Heart right ventricle (tissue), 16 donors: ENCODE measurements around the gene FOXJ2. TPM values are rescaled to one million over a fixed set of nuclear protein-coding genes. Genes with fewer than 3 reads are reported as not detected.
A peak's percentile ranks its signal among the peaks of the same experiment; 100 is the strongest.
"Not testable (repeated sequence)": the region's sequence is repeated elsewhere in the genome, so short reads cannot be mapped to it uniquely, and the experiment has no call there.

Experiments used
- ATAC-seq, 8 donors: fragments of 200-7000 bp; cut with Tn5 transposase; one replicate each; pipeline ENCODE4 v1.9.1; 2020; ENCODE audit warnings: mild to moderate bottlenecking in 8 of 8, moderate library complexity in 8 of 8, moderate number of reproducible peaks in 1 of 8
- DNase-seq, 2 donors: peaks; one replicate each; pipeline ENCODE4 v3.0.0-alpha.2; 2020
- H3K27ac ChIP-seq, 10 donors: fragments of 200-600 bp; sonication (generic) in 2 of 10; one replicate each; pipeline versions ENCODE4 v1.5.0 to v1.8.0; 2020 to 2022; ENCODE audit warnings: mild to moderate bottlenecking in 3 of 10
- H3K27me3 ChIP-seq, 7 donors: fragments of 200-600 bp; one replicate each; pipeline ENCODE4 v1.8.0; 2021 to 2022; ENCODE audit warnings: mild to moderate bottlenecking in 2 of 7
- H3K36me3 ChIP-seq, 9 donors: fragments of 200-600 bp; sonication (generic) in 1 of 9; one replicate each; pipeline versions ENCODE4 v1.5.0 to v1.8.0; 2020 to 2022; ENCODE audit warnings: mild to moderate bottlenecking in 2 of 9
- H3K4me1 ChIP-seq, 9 donors: fragments of 200-600 bp; sonication (generic) in 1 of 9; one replicate each; pipeline versions ENCODE4 v1.5.0 to v1.8.0; 2020 to 2022; ENCODE audit warnings: mild to moderate bottlenecking in 4 of 9
- H3K4me3 ChIP-seq, 10 donors: fragments of 200-600 bp; sonication (generic) in 2 of 10; one replicate each; pipeline versions ENCODE4 v1.5.0 to v1.8.0; 2020 to 2022; ENCODE audit warnings: mild to moderate bottlenecking in 7 of 10, moderate library complexity in 2 of 10
- H3K9me3 ChIP-seq, 11 donors: fragments of 200-600 bp in 10 of 11; sonication (generic) in 2 of 11; one replicate each; pipeline versions ENCODE4 v1.5.0 to v1.8.0; 2013 to 2022; ENCODE audit warnings: mild to moderate bottlenecking in 2 of 11, control low read depth in 1 of 11, moderate library complexity in 1 of 11
- WGBS, 2 donors: extraction: QIAGEN DNeasy Blood & Tissue Kit; methylation state at CpG; one replicate each; pipeline ENCODE4 v1.1.7; 2013; ENCODE audit warnings: inconsistent platforms in 1 of 2; 5-methylcytosine and 5-hydroxymethylcytosine counted together
- intact Hi-C, 10 donors: fragments of 100-400 bp; cut with DNase I; formaldehyde crosslinking; loops; one replicate each; pipeline versions ENCODE4 v1.11.1 to v1.14.2; 2022
- polyA plus RNA-seq, 2 donors: library from polyadenylated mRNA; stranded (reverse); fragments of 200-250 nt; gene quantifications; one replicate each; pipeline ENCODE4 v1.2.3, GENCODE V29; 2013
- total RNA-seq, 10 donors: library from RNA; stranded (reverse); fragmentation: NEBNext Ultra II Directional in 3 of 10; extraction: Animal tissue kit (Norgen Biotek cat#: 25700) in 3 of 10; gene quantifications; one replicate each; pipeline versions ENCODE4 v1.2.1 to v1.2.4, GENCODE V29; 2021 to 2023
- TF ChIP-seq, protein P1 (sequence below), 9 donors: fragments of 200-600 bp; sonication (generic) in 2 of 9; IDR thresholded peaks; one replicate each; pipeline versions ENCODE4 v1.5.0 to v1.8.0; 2021 to 2022; ENCODE audit warnings: antibody characterized with exemption in 9 of 9, mild to moderate bottlenecking in 5 of 9, moderate library complexity in 1 of 9
- donor health status: Arrhythmogenic right ventricular cardiomyopathy.
- donor health status: ischemic (EF 13 %, LVEDD 7.1; RV severe dilation, severe dysfunction).
- donor health status: healthy with polysubstance abuse.
- donor health status: DM: no; HTN: yes; CAD: no.
- donor health status: DM: no; HTN: no; CAD: no.
- donor health status: ischemic (EF 25% LVEDD 6.9; RV normal size, moderate dysfunction).
- donor health status: ischemic (EF 25% LVEDD 5.7; RV mildly dilated, moderate dysfunction).
- donor health status: healthy.
- donor health status: DM: yes; HTN: yes; CAD: no.
- donor health status: Ischemic cardiomyopathy.
- donor health status: ischemic (EF 35%, LVEDD 5.7; RV mildly dilated, moderate dysfunction).
- donor health status: nonischemic (EF 11% LVEDD 7.7; RV severe dilation, severe dysfunction).
- donor health status: DM: yes; HTN: yes; CAD: no.
- donor health status: PGD.
- donor health status: ischemic (EF 29% LVEDD 5.4; RV normal size, mild dysfunction).
- donor health status: nonischemic (EF 23%, LVEDD 6.1; RV moderate dilation, normal function).

The FOXJ2 gene
- total and polyA plus RNA-seq, 12 donors: 8.7 to 29.4 (median 23.6) TPM

DNA sequence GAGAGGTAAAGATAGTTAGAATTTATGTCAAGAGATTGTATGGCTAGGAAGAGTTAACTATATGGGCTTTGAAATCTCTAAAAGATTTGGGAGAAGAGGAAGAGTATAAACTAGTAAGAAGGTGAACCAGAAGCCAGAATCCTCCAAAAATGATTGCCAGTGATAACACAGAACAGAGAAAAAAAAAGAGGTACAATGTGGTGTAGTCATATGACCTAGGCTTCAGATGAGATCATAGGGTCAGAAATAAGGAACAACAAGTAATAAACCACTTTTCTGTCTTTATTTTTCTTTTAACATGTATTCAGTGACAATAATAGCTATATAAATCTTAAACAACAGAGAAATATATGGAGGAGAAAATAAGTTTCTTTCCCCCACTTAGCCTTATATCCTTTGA lies 47.6 kb downstream of the FOXJ2 start:
- Histone ChIP-seq H3K27me3 (peaks cover 0 to 3% (median 0%) of the 10 kb centered on the region in 7 donors), H3K36me3 (no peaks in the 10 kb centered on the region), H3K9me3 (no peaks in the 10 kb centered on the region), H3K4me1 (peaks cover 0 to 54% (median 28%) of the 10 kb centered on the region in 9 donors), H3K27ac (peak overlapping the region in 1 of 10 donors; percentile 51), H3K4me3 (no peak overlapping the region)
- ATAC-seq: no peak
- TF ChIP-seq, protein P1, sequence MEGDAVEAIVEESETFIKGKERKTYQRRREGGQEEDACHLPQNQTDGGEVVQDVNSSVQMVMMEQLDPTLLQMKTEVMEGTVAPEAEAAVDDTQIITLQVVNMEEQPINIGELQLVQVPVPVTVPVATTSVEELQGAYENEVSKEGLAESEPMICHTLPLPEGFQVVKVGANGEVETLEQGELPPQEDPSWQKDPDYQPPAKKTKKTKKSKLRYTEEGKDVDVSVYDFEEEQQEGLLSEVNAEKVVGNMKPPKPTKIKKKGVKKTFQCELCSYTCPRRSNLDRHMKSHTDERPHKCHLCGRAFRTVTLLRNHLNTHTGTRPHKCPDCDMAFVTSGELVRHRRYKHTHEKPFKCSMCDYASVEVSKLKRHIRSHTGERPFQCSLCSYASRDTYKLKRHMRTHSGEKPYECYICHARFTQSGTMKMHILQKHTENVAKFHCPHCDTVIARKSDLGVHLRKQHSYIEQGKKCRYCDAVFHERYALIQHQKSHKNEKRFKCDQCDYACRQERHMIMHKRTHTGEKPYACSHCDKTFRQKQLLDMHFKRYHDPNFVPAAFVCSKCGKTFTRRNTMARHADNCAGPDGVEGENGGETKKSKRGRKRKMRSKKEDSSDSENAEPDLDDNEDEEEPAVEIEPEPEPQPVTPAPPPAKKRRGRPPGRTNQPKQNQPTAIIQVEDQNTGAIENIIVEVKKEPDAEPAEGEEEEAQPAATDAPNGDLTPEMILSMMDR (IDR thresholded peaks at IDR 0.05): no peak
- intact Hi-C loops: loop anchor here in 6 of 10 donors (2.0 to 10.0 kb wide), 5 partner anchors 33 to 165 kb away; partner anchors contain the start of gene FOXJ2 (in 1 of the 6)
- no peak for DNase-seq

DNA sequence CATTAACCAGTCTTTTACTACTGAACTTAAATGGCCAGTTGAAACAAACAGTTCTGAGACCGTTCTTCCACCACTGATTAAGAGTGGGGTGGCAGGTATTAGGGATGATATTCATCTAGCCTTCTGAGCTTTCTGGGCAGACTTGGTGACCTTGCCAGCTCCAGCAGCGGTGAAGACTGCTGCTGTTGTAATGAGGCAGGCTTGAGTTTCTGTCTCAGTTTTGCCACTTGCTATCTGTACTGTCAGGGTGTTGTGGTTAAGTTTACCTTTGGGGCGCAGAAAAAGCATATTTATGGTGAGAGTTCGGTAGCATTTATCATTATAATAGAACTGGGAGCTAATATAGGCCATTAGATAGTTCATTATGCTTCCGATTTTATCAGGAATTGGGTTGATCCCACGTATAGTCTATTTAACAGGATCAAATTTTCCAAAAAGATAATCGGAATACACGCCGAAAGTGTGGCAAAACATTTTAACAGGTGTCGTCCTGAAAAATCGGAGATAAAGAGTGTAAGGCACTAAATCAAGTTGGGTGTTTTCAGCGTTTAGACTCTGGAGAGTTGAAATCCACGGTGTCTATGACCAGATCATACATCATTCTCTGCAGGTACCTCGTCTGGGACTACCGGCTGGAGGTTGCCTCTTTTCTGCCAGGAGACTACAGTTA lies 48.9 kb downstream of the FOXJ2 start:
- H3K9me3 ChIP-seq: no peaks in the 10 kb centered on the region
- H3K27ac ChIP-seq: peak overlapping the region; percentile 80 to 98 (median 94)
- intact Hi-C loops: loop anchor here in 6 of 10 donors (2.0 to 10.0 kb wide), 5 partner anchors 34 to 163 kb away; partner anchors contain the start of gene FOXJ2 (in 1 of the 6)
- peaks cover 0 to under 1% (median 0%) of the 10 kb centered on the region in 7 donors for H3K27me3 ChIP-seq
- peaks cover 0 to 10% (median 0%) of the 10 kb centered on the region in 9 donors for H3K36me3 ChIP-seq
- DNase-seq: no peak
- H3K4me3 ChIP-seq: peak overlapping the region; percentile 59 to 97 (median 88)
- ATAC-seq: peak in 7 of 8 donors; percentile 17 to 55 (median 43)
- WGBS, 2 donors: 2 to 3% methylated on average over 15 of the region's 15 CpGs
- TF ChIP-seq, protein P1 (IDR thresholded peaks at IDR 0.05): no peak
- H3K4me1 ChIP-seq: peaks cover 0 to 55% (median 28%) of the 10 kb centered on the region in 9 donors

DNA sequence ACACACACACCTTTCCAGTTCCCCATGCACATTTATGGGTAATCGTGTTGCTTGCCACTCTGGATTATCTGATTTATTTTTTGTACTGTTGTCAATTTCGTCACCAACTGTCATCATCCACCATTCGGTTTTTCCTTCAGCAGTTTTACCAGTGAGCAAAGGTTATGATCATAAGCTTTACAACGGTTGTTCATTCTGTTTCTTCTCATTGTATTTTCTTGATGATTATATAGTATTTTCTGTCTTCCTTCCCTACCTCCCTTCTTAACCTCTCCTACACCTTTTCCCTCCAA lies 50.2 kb downstream of the FOXJ2 start:
- WGBS, 2 donors: 4 to 8% methylated on average over 4 of the region's 4 CpGs
- Histone ChIP-seq H3K36me3 (peaks cover 0 to 12% (median 0%) of the 10 kb centered on the region in 9 donors), H3K4me1 (peaks cover 0 to 55% (median 36%) of the 10 kb centered on the region in 9 donors), H3K27me3 (no peaks in the 10 kb centered on the region), H3K4me3 (peak overlapping the region; percentile 59 to 97 (median 88)), H3K27ac (peak overlapping the region in 7 of 10 donors; percentile 5 to 98 (median 96)), H3K9me3 (no peaks in the 10 kb centered on the region)
- TF ChIP-seq, protein P1 (IDR thresholded peaks at IDR 0.05): no peak
- intact Hi-C loops: loop anchor here in 5 of 10 donors (5.0 to 10.0 kb wide), 4 partner anchors 35 to 162 kb away; partner anchors contain the start of gene FOXJ2 (in 1 of the 5)
- DNase-seq (no peak), ATAC-seq (no peak)

DNA sequence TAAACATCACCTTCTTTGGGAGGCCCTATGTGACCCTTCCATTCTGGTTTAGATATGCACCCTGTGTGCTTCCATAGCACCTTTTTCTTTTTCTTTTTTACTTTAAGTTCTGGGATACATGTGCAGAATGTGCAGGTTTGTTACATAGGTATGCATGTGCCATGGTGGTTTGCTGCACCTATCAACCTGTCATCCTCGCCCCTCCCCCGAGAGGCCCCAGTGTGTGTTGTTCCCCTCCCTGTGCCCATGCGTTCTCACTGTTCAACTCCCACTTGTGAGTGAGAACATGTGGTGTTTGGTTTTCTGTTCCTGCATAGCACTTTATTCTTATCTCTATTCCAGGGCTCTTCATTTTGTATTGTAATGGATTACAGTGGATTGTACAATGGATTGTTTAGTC lies 51.8 kb downstream of the FOXJ2 start:
- not testable (repeated sequence) for H3K27me3 ChIP-seq, H3K9me3 ChIP-seq, H3K27ac ChIP-seq, H3K4me3 ChIP-seq, ATAC-seq, DNase-seq
- Histone ChIP-seq H3K4me1 (peaks cover 0 to 66% (median 38%) of the 10 kb centered on the region in 9 donors), H3K36me3 (peaks cover 0 to 17% (median 0%) of the 10 kb centered on the region in 9 donors)
- 53 to 64% methylated on average over 3 of the region's 3 CpGs for WGBS, 2 donors
- intact Hi-C loops: loop anchor here in 5 of 10 donors (5.0 to 10.0 kb wide), 4 partner anchors 37 to 160 kb away; partner anchors contain the start of gene FOXJ2 (in 1 of the 5)
